Bronchus fibroblast of lung (primary cell): ENCODE data around the gene EIF3K. TPM values are rescaled to one million over a fixed set of nuclear protein-coding genes. Genes with fewer than 3 reads are reported as not detected.

Source experiments
- total RNA-seq: library from RNA; depleted of rRNA; stranded (reverse); fragments of >200 nt; gene quantifications from 2 replicates; pipeline ENCODE4 v1.2.3, GENCODE V29; 2015

EIF3K gene
- total RNA-seq: 664 and 711 TPM in 2 replicates

GRCh38 chr19:38618590-38619360 is at the start of gene EIF3K:
Gene EIF3K (plus strand): TSS chr19:38619188. CDS start chr19:38619269, 81 bp downstream.

GRCh38 chr19:38617764-38618589 is 1.0 kb upstream of the EIF3K start, which contains the start of gene MAP4K1:
Gene MAP4K1 (minus strand): TSS chr19:38617953. CDS start chr19:38617895, 58 bp downstream.

GRCh38 chr19:38647368-38647965 is 28.5 kb downstream of the EIF3K start, which contains the start of gene ACTN4:
Gene ACTN4 (plus strand): TSS chr19:38647649. CDS start chr19:38647746, 97 bp downstream.

Other genes starting within 250 kb of the EIF3K start
- gene PSMD8, start 244.6 kb upstream of the EIF3K start, total RNA-seq: 414 and 429 TPM in 2 replicates
- 0.59 and 2.5 TPM in 2 replicates for gene GGN, start 231.2 kb upstream of the EIF3K start, total RNA-seq
- 0.84 and 1.5 TPM in 2 replicates for gene SPRED3, start 230.5 kb upstream of the EIF3K start, total RNA-seq
- gene FAM98C, start 216.1 kb upstream of the EIF3K start, total RNA-seq: 12.8 and 17.3 TPM in 2 replicates
- not detected in 2 replicates for gene RASGRP4, start 193.0 kb upstream of the EIF3K start, total RNA-seq
- under 0.01 TPM in 1 of 2 replicates, not detected in the other for gene RYR1, start 185.5 kb upstream of the EIF3K start, total RNA-seq
- gene MAP4K1, start 1.2 kb upstream of the EIF3K start, total RNA-seq: under 0.01 and 0.34 TPM in 2 replicates
- 333 and 342 TPM in 2 replicates for gene ACTN4, start 28.5 kb downstream of the EIF3K start, total RNA-seq
- 0.50 and 1.5 TPM in 2 replicates for gene CAPN12, start 125.3 kb downstream of the EIF3K start, total RNA-seq
- 2.1 TPM in 1 of 2 replicates, not detected in the other for gene LGALS7, start 154.3 kb downstream of the EIF3K start, total RNA-seq
- not detected in 2 replicates for gene LGALS7B, start 170.0 kb downstream of the EIF3K start, total RNA-seq
- gene LGALS4, start 193.8 kb downstream of the EIF3K start, total RNA-seq: 0.15 TPM in 1 of 2 replicates, not detected in the other
- gene ECH1, start 212.6 kb downstream of the EIF3K start, total RNA-seq: 40.0 and 45.9 TPM in 2 replicates
- 266 and 278 TPM in 2 replicates for gene HNRNPL, start 230.8 kb downstream of the EIF3K start, total RNA-seq